Measurements from ENCODE around the gene MOSMO. TPM values are rescaled to one million over a fixed set of nuclear protein-coding genes. Genes with fewer than 3 reads are reported as not detected.
"Not testable (repeated sequence)": the region's sequence is repeated elsewhere in the genome, so short reads cannot be mapped to it uniquely, and the experiment has no call there.

Gene MOSMO
- total RNA-seq, 4 donors from 2014 or later = 17.9 to 39.5 (median 30.3) TPM

DNA sequence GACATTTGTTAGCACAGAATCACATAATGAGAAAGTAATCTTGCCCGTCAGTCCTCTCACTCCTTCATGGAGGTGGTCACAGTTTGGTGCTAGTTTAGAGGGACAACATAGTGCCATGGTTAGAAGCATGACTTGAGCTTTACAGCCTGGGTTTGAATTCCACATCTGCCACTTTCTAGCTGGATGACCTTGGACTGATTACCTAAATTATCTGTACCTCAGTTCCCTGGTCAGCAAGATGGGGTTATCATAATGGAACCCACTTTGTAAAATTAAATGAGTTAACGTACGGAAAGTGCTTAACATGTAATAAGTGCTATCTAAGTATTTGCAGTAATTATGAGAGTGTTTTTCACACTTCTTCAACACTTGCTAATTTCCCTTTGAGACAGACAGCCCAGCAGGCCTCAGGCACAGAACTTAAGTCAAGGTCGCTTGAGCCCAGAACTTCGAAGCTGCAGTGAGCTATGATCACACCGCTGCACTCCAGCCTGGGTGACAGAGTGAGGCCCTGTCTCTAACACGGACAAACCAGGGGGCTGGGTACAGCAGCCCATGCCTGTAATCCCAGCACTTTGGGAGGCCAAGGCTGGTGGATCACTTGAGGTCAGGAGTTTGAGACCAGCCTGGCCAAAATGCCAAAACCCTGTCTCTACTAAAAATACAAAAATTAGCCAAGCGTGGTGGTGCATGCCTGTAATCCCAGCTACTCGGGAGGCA, 91.5 kb downstream of the MOSMO start:
- TF ChIP-seq CTCF (IDR thresholded peaks at IDR 0.05) (no peak), POLR2A (IDR thresholded peaks at IDR 0.05) (no peak)
- Histone ChIP-seq H3K36me3 (no peaks in the 10 kb centered on the region), H3K27ac (no peak overlapping the region), H3K27me3 (no peaks in the 10 kb centered on the region), H3K4me1 (no peaks in the 10 kb centered on the region), H3K9me3 (no peaks in the 10 kb centered on the region), H3K4me3 (no peak overlapping the region)
- intact Hi-C loops (cut with DNase I; ENCODE audit: low total_unique reads) = no loop called here
- DNase-seq = no peak

DNA sequence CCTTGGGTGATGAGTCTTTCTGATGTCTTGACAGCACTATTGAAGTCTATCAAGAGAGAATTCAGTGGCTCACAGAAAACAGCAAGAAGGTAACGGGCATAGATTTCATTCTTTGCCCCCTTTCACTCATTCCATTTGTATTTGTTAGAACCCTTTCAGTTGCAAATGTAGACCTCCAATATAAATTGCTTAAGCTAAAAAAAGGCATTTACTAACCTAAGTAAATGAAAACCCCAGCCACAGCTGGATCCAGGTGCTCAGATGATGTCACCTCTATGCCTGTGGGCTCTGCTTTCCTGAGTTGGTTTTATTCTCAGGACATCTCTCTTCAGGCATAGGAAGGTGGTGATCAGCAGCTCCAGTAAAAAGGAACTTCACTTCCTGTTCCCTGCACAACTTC, 95.5 kb downstream of the MOSMO start:
- intact Hi-C loops (cut with DNase I; ENCODE audit: low total_unique reads) = no loop called here

DNA sequence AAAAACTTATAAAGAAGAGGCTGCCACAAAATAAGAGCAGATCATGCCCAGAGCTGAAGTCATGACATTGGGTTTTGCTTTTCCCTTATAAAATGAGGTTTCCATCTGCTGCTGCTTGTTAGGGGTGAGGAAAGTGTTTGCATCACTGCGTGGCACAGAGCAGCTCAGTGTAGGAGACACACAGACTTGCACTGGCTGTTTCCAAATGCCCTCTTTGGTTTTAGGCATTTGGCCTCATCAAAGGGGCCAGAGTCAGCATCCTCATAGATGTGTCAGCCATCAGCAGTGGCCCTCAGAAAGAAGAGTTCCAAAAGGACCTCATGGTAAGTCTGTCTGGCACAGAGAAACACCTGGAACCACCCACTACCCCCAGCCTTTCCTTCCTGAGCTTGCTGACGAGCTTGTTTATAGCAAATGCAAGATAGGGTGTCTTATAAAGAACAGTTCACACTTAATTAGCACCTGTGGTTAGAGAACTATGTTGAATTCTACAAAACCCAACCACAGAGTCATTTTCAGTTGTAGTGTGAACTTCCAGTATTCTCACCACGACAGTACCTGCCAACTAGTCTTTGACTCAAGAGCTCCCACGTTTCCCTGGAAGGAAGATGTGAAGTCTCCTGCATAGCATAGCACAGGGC, 101.5 kb downstream of the MOSMO start:
- Histone ChIP-seq H3K36me3 (no peaks in the 10 kb centered on the region), H3K27ac (no peak overlapping the region), H3K9me3 (no peaks in the 10 kb centered on the region), H3K4me3 (no peak overlapping the region), H3K4me1 (no peaks in the 10 kb centered on the region), H3K27me3 (no peaks in the 10 kb centered on the region)
- intact Hi-C loops (cut with DNase I; ENCODE audit: low total_unique reads) = no loop called here
- no peak for DNase-seq
- TF ChIP-seq POLR2A (IDR thresholded peaks at IDR 0.05) (no peak), CTCF (IDR thresholded peaks at IDR 0.05) (no peak)

More for the DNA sequence above, 95.5 kb downstream of the MOSMO start:
- H3K27ac ChIP-seq = no peak overlapping the region
- no peaks in the 10 kb centered on the region for H3K4me1 ChIP-seq
- H3K9me3 ChIP-seq = no peaks in the 10 kb centered on the region
- TF ChIP-seq POLR2A (IDR thresholded peaks at IDR 0.05) (no peak), CTCF (IDR thresholded peaks at IDR 0.05) (no peak)
- no peaks in the 10 kb centered on the region for H3K27me3 ChIP-seq
- H3K4me3 ChIP-seq = no peak overlapping the region
- no peak for DNase-seq
- H3K36me3 ChIP-seq = no peaks in the 10 kb centered on the region

DNA sequence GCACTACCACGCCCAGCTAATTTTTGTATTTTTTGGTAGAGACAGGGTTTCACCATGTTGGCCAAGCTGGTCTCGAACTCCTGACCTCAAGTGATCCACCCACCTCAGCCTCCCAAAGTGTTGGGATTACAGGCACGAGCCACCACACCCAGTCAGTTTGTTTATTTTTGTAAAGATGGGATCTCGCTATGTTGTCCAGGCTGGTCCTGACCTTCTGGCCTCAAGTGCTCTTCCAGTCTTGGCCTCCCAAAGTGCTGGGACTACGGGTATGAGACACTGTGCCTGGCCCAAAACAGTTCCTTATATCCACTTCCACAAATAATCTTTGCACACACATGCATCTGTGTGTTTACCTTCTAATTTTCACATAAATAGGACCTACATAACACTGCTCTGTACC, 103.7 kb downstream of the MOSMO start:
- intact Hi-C loops (cut with DNase I; ENCODE audit: low total_unique reads); H3K4me1 ChIP-seq; H3K4me3 ChIP-seq; H3K27ac ChIP-seq; H3K27me3 ChIP-seq; H3K9me3 ChIP-seq; H3K36me3 ChIP-seq; DNase-seq: not testable (repeated sequence)

GRCh38 chr16:22116095-22116700, 108.3 kb downstream of the MOSMO start:
- Histone ChIP-seq H3K36me3 (no peaks in the 10 kb centered on the region), H3K27ac (no peak overlapping the region), H3K4me3 (no peak overlapping the region), H3K4me1 (no peaks in the 10 kb centered on the region), H3K9me3 (no peaks in the 10 kb centered on the region), H3K27me3 (no peaks in the 10 kb centered on the region)
- no peak for TF ChIP-seq CTCF (IDR thresholded peaks at IDR 0.05)
- no peak for TF ChIP-seq POLR2A (IDR thresholded peaks at IDR 0.05)
- no peak for DNase-seq
- intact Hi-C loops (cut with DNase I; ENCODE audit: low total_unique reads) = no loop called here
